HepG2 (cell line): ENCODE data around the gene PLEKHG5. TPM values are rescaled to one million over a fixed set of nuclear protein-coding genes. Genes with fewer than 3 reads are reported as not detected.
A peak's percentile ranks its signal among the peaks of the same experiment; 100 is the strongest.

Source experiments
- AHR ChIP-seq: IDR thresholded peaks from 2 replicates; pipeline ENCODE4 v1.6.1; 2018; ENCODE audit warnings: missing genetic modification reagents, missing compliant biosample characterization
- ATF5 ChIP-seq: sonication (generic); formaldehyde crosslinking; IDR thresholded peaks from 2 replicates; pipeline ENCODE4 v1.4.0; 2020; ENCODE audit warnings: mild to moderate bottlenecking, low read depth, missing genetic modification reagents
- FOSL1 ChIP-seq: sonication (generic); formaldehyde crosslinking; IDR thresholded peaks from 2 replicates; pipeline ENCODE4 v1.9.0; 2021; ENCODE audit warnings: missing genetic modification reagents, borderline replicate concordance
- KDM2A ChIP-seq: sonication (generic); formaldehyde crosslinking; IDR thresholded peaks from 2 replicates; pipeline ENCODE4 v1.4.0; 2020; ENCODE audit warnings: low read depth, missing genetic modification reagents, borderline replicate concordance
- KLF11 ChIP-seq: IDR thresholded peaks from 2 replicates; pipeline ENCODE4 v1.6.1; 2016; ENCODE audit warnings: missing compliant biosample characterization
- MZF1 ChIP-seq: sonication (generic); formaldehyde crosslinking; IDR thresholded peaks from 2 replicates; pipeline ENCODE4 v1.8.1; 2023; ENCODE audit warnings: mild to moderate bottlenecking, missing genetic modification reagents, borderline replicate concordance
- TBP ChIP-seq: sonication (generic); formaldehyde crosslinking; IDR thresholded peaks from 2 replicates; pipeline ENCODE4 v1.5.0; 2020; ENCODE audit warnings: missing genetic modification reagents
- TCF7 ChIP-seq: sonication (generic); IDR thresholded peaks from 2 replicates; pipeline ENCODE4 v1.6.1; 2016; ENCODE audit warnings: antibody characterized with exemption, low read depth
- TEAD3 ChIP-seq: optimal IDR thresholded peaks from 2 replicates; pipeline ENCODE3; 2016; ENCODE audit warnings: borderline replicate concordance
- U2AF1 ChIP-seq: fragments of 200-400 bp; formaldehyde crosslinking; optimal IDR thresholded peaks from 2 replicates; pipeline ENCODE3; 2017; ENCODE audit warnings: mild to moderate bottlenecking, low read depth, low read length
- ZEB1 ChIP-seq: IDR thresholded peaks from 2 replicates; pipeline ENCODE4 v1.6.1; 2012; ENCODE audit warnings: mild to moderate bottlenecking, low read depth, inconsistent platforms; ENCODE audit not compliant: insufficient replicate concordance
- ZFX ChIP-seq: sonication (generic); formaldehyde crosslinking; IDR thresholded peaks from 2 replicates; pipeline ENCODE4 v1.4.0; 2020; ENCODE audit warnings: mild to moderate bottlenecking, low read depth, missing genetic modification reagents, moderate library complexity
- ZNF280D ChIP-seq: sonication (generic); formaldehyde crosslinking; IDR thresholded peaks from 2 replicates; pipeline ENCODE4 v1.5.1; 2020; ENCODE audit warnings: mild to moderate bottlenecking, missing genetic modification reagents
- ZNF337 ChIP-seq: sonication (generic); formaldehyde crosslinking; IDR thresholded peaks from 2 replicates; pipeline ENCODE4 v1.5.1; 2020; ENCODE audit warnings: missing genetic modification reagents, low read depth, mild to moderate bottlenecking, borderline replicate concordance
- ZNF468 ChIP-seq: sonication (generic); formaldehyde crosslinking; IDR thresholded peaks from 2 replicates; pipeline ENCODE4 v1.8.0; 2022; ENCODE audit warnings: mild to moderate bottlenecking, moderate library complexity, missing genetic modification reagents
- ZNF556 ChIP-seq: sonication (generic); formaldehyde crosslinking; IDR thresholded peaks from 2 replicates; pipeline ENCODE4 v1.4.0; 2020; ENCODE audit warnings: mild to moderate bottlenecking, missing genetic modification reagents, borderline replicate concordance
- polyA plus RNA-seq, 8 experiments: library from polyadenylated mRNA; depleted of rRNA in 3 of 8; stranded (reverse) in 7 of 8; unstranded in 1 of 8; fragments of >200 nt; fragmentation: Illumina TruSeq in 4 of 8; extraction: Trizol in 4 of 8; gene quantifications; 2 replicates each; pipeline versions ENCODE4 v1.2.1 to v1.2.3, GENCODE V29; 2011 to 2016; ENCODE audit warnings: low read depth in 4 of 8, missing spikeins in 1 of 8, mixed read lengths in 1 of 8; ENCODE audit not compliant: insufficient read depth in 1 of 8
- total RNA-seq, 5 experiments: library from RNA; depleted of rRNA; stranded (reverse); fragments of >200 nt; fragmentation: Illumina TruSeq; extraction: Trizol; gene quantifications; 2 replicates each; pipeline ENCODE4 v1.2.3, GENCODE V29; 2016; ENCODE audit warnings: low read depth in 1 of 5
- TF ChIP-seq, protein P1 (sequence below): sonication (generic); IDR thresholded peaks from 2 replicates; pipeline ENCODE4 v1.6.1; 2016; ENCODE audit warnings: low read depth, borderline replicate concordance
- TF ChIP-seq, protein P2 (sequence below): sonication (generic); formaldehyde crosslinking; IDR thresholded peaks from 2 replicates; pipeline ENCODE4 v1.5.1; 2020; ENCODE audit warnings: mild to moderate bottlenecking, missing genetic modification reagents, borderline replicate concordance

The PLEKHG5 gene
- total and polyA plus RNA-seq, 2 of the 13 experiments (the other 11 are each of a cell fraction or from before 2014, with no cell fraction given): 1.9 to 3.5 TPM

- TF ChIP-seq ATF5: no peak
- TF ChIP-seq MZF1 (CRISPR knock-in tag): no peak
- no peak for TF ChIP-seq TCF7
- no peak for TF ChIP-seq ZNF468
- TF ChIP-seq KLF11: no peak
- no peak for TF ChIP-seq ZNF556 (CRISPR knock-in tag)
- TF ChIP-seq FOSL1: no peak
- peak; percentile 81 for TF ChIP-seq TEAD3 (CRISPR knock-in tag)
- TF ChIP-seq, protein P1, sequence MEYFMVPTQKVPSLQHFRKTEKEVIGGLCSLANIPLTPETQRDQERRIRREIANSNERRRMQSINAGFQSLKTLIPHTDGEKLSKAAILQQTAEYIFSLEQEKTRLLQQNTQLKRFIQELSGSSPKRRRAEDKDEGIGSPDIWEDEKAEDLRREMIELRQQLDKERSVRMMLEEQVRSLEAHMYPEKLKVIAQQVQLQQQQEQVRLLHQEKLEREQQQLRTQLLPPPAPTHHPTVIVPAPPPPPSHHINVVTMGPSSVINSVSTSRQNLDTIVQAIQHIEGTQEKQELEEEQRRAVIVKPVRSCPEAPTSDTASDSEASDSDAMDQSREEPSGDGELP: peak; percentile 39; the same call in 1 of the 2 replicates
- TF ChIP-seq, protein P2, sequence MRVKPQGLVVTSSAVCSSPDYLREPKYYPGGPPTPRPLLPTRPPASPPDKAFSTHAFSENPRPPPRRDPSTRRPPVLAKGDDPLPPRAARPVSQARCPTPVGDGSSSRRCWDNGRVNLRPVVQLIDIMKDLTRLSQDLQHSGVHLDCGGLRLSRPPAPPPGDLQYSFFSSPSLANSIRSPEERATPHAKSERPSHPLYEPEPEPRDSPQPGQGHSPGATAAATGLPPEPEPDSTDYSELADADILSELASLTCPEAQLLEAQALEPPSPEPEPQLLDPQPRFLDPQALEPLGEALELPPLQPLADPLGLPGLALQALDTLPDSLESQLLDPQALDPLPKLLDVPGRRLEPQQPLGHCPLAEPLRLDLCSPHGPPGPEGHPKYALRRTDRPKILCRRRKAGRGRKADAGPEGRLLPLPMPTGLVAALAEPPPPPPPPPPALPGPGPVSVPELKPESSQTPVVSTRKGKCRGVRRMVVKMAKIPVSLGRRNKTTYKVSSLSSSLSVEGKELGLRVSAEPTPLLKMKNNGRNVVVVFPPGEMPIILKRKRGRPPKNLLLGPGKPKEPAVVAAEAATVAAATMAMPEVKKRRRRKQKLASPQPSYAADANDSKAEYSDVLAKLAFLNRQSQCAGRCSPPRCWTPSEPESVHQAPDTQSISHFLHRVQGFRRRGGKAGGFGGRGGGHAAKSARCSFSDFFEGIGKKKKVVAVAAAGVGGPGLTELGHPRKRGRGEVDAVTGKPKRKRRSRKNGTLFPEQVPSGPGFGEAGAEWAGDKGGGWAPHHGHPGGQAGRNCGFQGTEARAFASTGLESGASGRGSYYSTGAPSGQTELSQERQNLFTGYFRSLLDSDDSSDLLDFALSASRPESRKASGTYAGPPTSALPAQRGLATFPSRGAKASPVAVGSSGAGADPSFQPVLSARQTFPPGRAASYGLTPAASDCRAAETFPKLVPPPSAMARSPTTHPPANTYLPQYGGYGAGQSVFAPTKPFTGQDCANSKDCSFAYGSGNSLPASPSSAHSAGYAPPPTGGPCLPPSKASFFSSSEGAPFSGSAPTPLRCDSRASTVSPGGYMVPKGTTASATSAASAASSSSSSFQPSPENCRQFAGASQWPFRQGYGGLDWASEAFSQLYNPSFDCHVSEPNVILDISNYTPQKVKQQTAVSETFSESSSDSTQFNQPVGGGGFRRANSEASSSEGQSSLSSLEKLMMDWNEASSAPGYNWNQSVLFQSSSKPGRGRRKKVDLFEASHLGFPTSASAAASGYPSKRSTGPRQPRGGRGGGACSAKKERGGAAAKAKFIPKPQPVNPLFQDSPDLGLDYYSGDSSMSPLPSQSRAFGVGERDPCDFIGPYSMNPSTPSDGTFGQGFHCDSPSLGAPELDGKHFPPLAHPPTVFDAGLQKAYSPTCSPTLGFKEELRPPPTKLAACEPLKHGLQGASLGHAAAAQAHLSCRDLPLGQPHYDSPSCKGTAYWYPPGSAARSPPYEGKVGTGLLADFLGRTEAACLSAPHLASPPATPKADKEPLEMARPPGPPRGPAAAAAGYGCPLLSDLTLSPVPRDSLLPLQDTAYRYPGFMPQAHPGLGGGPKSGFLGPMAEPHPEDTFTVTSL (CRISPR knock-in tag): no peak
- no peak for TF ChIP-seq ZNF337 (CRISPR knock-in tag)
- no peak for TF ChIP-seq ZEB1
- peak; percentile 43; the same call in 1 of the 2 replicates for TF ChIP-seq ZFX (CRISPR knock-in tag)
- TF ChIP-seq U2AF1: no peak
- TF ChIP-seq KDM2A (CRISPR knock-in tag): peak; percentile 45; the same call in 1 of the 2 replicates
- no peak for TF ChIP-seq AHR (CRISPR knock-in tag)
- no peak for TF ChIP-seq TBP (CRISPR knock-in tag)
- no peak for TF ChIP-seq ZNF280D
Observed at GRCh38 chr1:6523566-6523965, 32.1 kb upstream of the PLEKHG5 start (continued).
